NCI-H2029 (cell line): ENCODE results near the gene CCL21.
"Not testable (repeated sequence)": the region's sequence is repeated elsewhere in the genome, so short reads cannot be mapped to it uniquely, and the experiment has no call there.

Experiments used
- DNase-seq: peaks from one replicate; lab custom pipeline; 2025; lab: John Stamatoyannopoulos, UW

Gene CCL21, protein sequence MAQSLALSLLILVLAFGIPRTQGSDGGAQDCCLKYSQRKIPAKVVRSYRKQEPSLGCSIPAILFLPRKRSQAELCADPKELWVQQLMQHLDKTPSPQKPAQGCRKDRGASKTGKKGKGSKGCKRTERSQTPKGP

DNA sequence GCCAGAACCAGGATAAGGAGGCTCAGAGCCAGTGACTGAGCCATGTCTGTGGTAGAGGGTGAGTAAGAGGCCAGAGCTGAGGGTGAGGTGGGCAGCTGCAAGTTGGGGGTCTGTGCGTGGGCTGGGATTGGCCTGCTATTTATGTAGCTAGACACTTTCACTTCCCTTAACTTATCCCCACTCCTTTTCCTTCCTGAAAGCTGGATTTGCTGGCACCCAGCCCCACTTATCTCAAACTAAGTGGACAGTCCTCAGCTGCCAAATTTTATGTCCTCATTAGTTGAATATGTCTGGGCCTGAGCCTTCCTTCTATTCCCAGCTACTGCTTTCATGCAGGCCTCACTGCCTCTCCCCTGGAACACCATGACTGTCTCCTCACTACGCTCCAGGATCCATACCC, at the start of gene CCL21:
CCL21 (minus strand) TSS at position 114 of the 400 bp plus-strand sequence; CDS start at position 44, 70 bp downstream.
- DNase-seq, result peak; percentile 4

GRCh38 chr9:34759432-34760134, 49.6 kb upstream of the CCL21 start:
- DNase-seq, result no peak

- DNase-seq, result not testable (repeated sequence)
Measured at GRCh38 chr9:34750320-34750719, 40.4 kb upstream of the CCL21 start.

GRCh38 chr9:34746526-34746925, 36.6 kb upstream of the CCL21 start:
- no peak for DNase-seq

- DNase-seq, result peak; percentile 46
Measured at GRCh38 chr9:34744295-34745221, 34.6 kb upstream of the CCL21 start.

DNA sequence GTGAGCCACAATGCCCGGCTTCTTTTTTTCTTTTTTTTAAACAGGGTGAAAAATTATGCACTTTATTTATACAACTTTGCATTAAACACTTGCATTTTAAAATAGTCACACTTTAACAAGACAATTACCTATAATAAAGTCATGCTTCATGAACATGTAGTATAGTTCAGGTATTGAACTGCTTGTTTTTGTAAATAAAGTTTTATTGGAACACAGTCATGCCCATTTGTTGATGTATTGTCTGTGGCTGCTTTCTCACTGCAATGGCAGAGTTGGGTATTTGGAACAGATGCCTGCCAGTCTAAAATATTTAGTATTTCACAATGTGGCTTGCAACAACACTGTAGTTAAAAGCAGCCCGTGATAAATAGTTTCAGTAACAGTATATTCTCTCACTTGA, 32.8 kb upstream of the CCL21 start:
- no peak for DNase-seq

- DNase-seq, result no peak
Measured at GRCh38 chr9:34741628-34742027, 31.7 kb upstream of the CCL21 start.

GRCh38 chr9:34740176-34740575, 30.2 kb upstream of the CCL21 start:
- not testable (repeated sequence) for DNase-seq

DNA sequence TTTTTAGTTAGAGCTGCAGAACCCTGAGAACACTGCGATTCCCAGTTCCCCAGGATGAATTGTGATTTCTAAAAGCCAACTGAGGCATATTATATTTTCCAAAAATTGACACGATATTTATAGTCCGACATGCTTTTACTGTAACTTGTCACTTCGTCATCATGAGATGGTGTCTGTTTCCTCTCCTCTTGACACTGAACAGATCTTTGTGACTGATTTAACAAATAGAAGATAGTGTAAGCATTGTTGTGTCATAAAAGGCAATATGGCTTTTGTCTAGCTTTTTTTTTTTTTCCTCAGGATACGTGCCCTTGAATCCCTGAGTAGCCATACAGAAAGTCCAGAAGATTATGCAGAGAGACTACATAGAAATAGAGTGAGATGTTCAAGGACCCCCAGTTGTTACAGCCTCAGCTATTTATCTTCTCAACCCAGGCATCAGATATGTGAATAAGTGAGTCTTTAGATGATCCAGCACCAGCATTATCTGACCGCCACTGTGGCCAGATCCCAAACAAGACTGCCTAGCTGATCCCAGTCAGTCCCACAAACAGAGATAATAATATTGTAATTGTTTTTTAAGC, 27.8 kb upstream of the CCL21 start:
- no peak for DNase-seq

GRCh38 chr9:34734720-34735119, 24.8 kb upstream of the CCL21 start:
- no peak for DNase-seq

- DNase-seq, result no peak
Measured at GRCh38 chr9:34732886-34733285, 22.9 kb upstream of the CCL21 start.

- no peak for DNase-seq
Measured at GRCh38 chr9:34732478-34732877, 22.5 kb upstream of the CCL21 start.

GRCh38 chr9:34723141-34723540, 13.2 kb upstream of the CCL21 start:
- DNase-seq, result no peak

DNA sequence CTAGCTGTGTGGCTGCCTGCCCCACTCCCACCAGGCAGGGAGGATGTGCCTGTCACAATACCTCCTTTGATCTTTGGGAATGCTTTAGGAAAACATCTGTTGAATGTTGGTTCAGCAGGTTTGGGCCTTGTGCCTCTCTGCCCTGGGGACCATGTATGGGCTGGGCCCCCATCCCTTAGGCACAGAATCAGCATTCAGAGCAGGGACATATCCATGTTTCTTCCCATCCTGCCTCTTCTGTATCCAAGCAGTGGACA, 9.8 kb upstream of the CCL21 start:
- DNase-seq, result not testable (repeated sequence)

- no peak for DNase-seq
Measured at GRCh38 chr9:34719021-34719768, 9.3 kb upstream of the CCL21 start.

DNA sequence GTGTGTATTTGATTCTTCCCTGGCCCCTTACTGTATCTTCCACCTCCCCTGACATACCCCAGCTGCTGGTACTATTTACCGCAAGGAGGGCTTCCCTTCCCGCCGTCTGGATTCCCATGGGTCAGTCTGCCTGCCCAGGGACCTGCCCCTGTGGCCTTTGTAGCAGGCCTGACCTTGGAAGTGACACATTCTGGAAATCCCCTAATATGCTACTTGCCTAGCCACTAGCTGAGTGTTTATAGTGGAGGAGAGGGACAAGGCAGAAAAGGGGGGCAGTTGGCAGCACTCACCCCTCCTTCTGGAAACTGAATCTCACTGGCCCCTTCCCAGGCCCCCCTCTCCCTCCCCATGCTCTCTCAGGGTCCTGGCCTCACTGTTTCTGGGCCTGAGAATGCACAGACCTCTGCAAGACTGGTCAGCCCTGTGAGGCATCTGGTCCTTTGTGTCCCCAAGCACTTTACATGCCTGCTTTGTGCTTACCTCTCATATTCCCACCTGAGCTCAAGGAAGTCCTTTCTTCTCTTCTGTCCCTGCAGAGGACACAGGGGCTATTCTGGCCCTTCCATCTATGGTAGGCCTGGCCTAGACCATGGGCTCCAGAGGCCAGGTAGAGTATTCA, 8.2 kb upstream of the CCL21 start:
- no peak for DNase-seq

- DNase-seq, result no peak
Measured at GRCh38 chr9:34716711-34717110, 6.8 kb upstream of the CCL21 start.

DNA sequence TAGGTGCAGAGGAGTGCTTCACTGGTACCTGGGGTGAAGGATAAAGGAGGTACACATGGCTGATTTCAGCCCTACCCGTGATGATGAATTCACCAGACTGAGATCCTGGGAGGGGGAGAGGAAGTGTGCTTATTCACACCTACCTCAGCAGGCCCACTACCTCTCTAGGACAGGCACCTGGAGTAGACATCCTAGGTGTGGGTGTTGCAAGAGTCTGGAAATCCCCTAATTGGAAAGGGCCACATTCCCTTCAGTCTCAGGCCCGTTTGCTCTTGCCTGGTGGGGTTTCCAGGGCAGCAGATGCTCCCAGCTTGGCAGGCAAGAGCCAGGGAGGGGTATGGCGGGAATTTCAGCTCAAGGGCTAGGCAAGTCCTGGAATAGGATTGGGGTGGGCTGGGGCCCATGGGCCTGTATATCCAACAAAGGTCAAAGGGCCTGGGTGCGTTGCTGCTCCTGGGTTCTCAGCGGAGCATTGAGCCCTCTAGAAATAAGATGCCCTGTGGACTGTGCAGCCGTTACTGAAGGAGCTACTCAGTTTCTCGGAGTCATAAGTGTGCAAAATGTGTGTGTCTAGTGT, 5.8 kb upstream of the CCL21 start:
- no peak for DNase-seq

GRCh38 chr9:34714007-34714406, 4.1 kb upstream of the CCL21 start:
- DNase-seq, result no peak

- DNase-seq, result no peak
Measured at GRCh38 chr9:34712140-34712539, 2.2 kb upstream of the CCL21 start.
